Stomach (tissue), 9 donors: ENCODE data around the gene KRT38. TPM values are rescaled to one million over a fixed set of nuclear protein-coding genes. Genes with fewer than 3 reads are reported as not detected.

Experiments used
- DNase-seq, 2 donors: peaks; one replicate each; pipeline versions ENCODE4 v3.0.0 to v3.0.0-alpha.2; 2013 to 2019
- H3K27ac ChIP-seq, 5 donors: fragments of 200-600 bp in 4 of 5; sonication (generic) in 4 of 5; one replicate each; pipeline ENCODE4 v1.5.1; 2013 to 2019; ENCODE audit warnings: mild to moderate bottlenecking in 1 of 5, moderate library complexity in 1 of 5
- H3K27me3 ChIP-seq, 3 donors: fragments of 200-600 bp; sonication (generic); one replicate each; pipeline ENCODE4 v1.5.1; 2017 to 2019; ENCODE audit warnings: mixed run types in 1 of 3
- H3K36me3 ChIP-seq, 4 donors: fragments of 200-600 bp; sonication (generic); 1 replicate in 3 of 4; 2 replicates in 1 of 4; pipeline ENCODE4 v1.5.1; 2016 to 2019
- H3K4me1 ChIP-seq, 4 donors: fragments of 200-600 bp; sonication (generic); one replicate each; pipeline ENCODE4 v1.5.1; 2016 to 2019
- H3K4me3 ChIP-seq, 4 donors: fragments of 200-600 bp; sonication (generic) in 3 of 4; one replicate each; pipeline ENCODE4 v1.5.1; 2016 to 2019; ENCODE audit warnings: mild to moderate bottlenecking in 1 of 4
- H3K9me3 ChIP-seq, 4 donors: fragments of 200-600 bp; sonication (generic); one replicate each; pipeline ENCODE4 v1.5.1; 2016 to 2019
- EP300 ChIP-seq: sonication (generic); formaldehyde crosslinking; IDR thresholded peaks from one replicate; pipeline ENCODE4 v1.6.1; 2017; ENCODE audit warnings: antibody characterized with exemption
- POLR2A ChIP-seq, 4 donors: fragments of 450-650 bp; IDR thresholded peaks; one replicate each; pipeline ENCODE4 v1.6.1; 2016; ENCODE audit warnings: antibody characterized with exemption in 4 of 4, control low read depth in 2 of 4, mild to moderate bottlenecking in 1 of 4, moderate library complexity in 1 of 4
- POLR2AphosphoS5 ChIP-seq, 3 donors: sonication (generic); formaldehyde crosslinking; IDR thresholded peaks; one replicate each; pipeline ENCODE4 v1.6.1; 2016; ENCODE audit warnings: antibody characterized with exemption in 3 of 3
- WGBS, 5 donors: extraction: QIAGEN DNeasy Blood & Tissue Kit in 3 of 5; methylation state at CpG; one replicate each; pipeline versions ENCODE4 v1.1.5 to v1.1.7; 2013 to 2018; 5-methylcytosine and 5-hydroxymethylcytosine counted together
- intact Hi-C: fragments of 100-400 bp; cut with DNase I; formaldehyde crosslinking; loops from one replicate; pipeline ENCODE4 v1.15.1; 2023; ENCODE audit warnings: low total_unique reads
- polyA plus RNA-seq, 3 donors: library from polyadenylated mRNA; stranded (reverse); fragments of 200-250 nt; gene quantifications; one replicate each; pipeline ENCODE4 v1.2.3, GENCODE V29; 2013
- total RNA-seq, 5 donors: library from RNA; depleted of rRNA; stranded (reverse); fragments of >200 nt; gene quantifications; one replicate each; pipeline versions ENCODE4 v1.1.0 to v1.2.3, GENCODE V29; 2014 to 2016
- TF ChIP-seq, protein P1 (sequence below), 7 experiments: fragments of 450-650 bp in 4 of 7; fragments of 200-600 bp in 3 of 7; sonication (generic) in 3 of 7; IDR thresholded peaks; one replicate each; pipeline ENCODE4 v1.5.1; 2016 to 2019; ENCODE audit warnings: antibody characterized with exemption in 7 of 7, control low read depth in 2 of 7, mild to moderate bottlenecking in 1 of 7
- donor health status: healthy with polysubstance abuse.
- donor health status: Bipolar disorder and iron deficiency.
- donor health status: healthy.

Gene KRT38
- total and polyA plus RNA-seq, 8 donors = not detected

DNA sequence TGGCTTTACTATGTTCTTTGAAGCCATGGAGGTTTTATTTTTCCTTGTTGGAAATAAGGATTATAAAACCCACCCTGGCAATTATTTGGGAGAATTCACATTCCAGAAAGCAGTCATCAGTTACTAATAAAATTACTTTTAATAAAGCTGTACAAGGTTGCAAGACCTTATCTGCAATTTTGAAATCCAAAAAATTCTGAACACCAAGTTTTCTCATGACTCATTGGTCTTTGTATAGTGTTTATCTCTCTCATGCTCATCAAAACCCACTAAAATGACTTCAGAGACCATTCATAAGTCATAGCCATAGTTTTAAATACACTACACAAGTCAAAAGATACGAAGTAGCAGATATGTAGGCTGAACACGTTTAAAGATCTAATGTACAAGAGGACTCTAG, 6.0 kb upstream of the KRT38 start:
- H3K9me3 ChIP-seq = no peaks in the 10 kb centered on the region

DNA sequence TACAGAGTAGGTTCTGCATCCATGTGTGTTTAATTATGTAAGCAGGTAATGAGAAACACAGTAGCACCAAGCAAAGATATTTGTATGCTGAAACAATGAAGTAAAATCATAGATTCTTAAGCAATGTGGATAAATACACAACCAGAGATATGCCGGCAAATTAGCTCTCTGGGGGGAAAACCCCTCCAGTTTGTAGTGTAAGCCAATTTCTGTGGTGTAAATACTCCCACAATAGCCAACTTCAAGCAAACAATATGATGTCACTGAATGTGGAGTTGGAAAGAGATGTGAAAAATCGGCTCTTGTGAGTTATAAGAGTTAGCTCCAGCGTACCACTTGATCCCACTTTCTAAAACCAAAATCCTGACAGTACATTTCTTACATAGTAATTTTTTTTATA, 3.9 kb upstream of the KRT38 start:
- no peak for DNase-seq
- Histone ChIP-seq H3K4me3 (no peak overlapping the region), H3K36me3 (no peaks in the 10 kb centered on the region), H3K4me1 (no peaks in the 10 kb centered on the region), H3K27ac (no peak overlapping the region), H3K9me3 (no peaks in the 10 kb centered on the region), H3K27me3 (peaks cover 0 to 11% (median 0%) of the 10 kb centered on the region in 3 donors)
- 56 to 71% (median 61%) methylated on average over 3 of the region's 3 CpGs for WGBS, 5 donors
- TF ChIP-seq POLR2AphosphoS5 (IDR thresholded peaks at IDR 0.05) (no peak), POLR2A (IDR thresholded peaks at IDR 0.05) (no peak), EP300 (no peak)
- TF ChIP-seq, protein P1, sequence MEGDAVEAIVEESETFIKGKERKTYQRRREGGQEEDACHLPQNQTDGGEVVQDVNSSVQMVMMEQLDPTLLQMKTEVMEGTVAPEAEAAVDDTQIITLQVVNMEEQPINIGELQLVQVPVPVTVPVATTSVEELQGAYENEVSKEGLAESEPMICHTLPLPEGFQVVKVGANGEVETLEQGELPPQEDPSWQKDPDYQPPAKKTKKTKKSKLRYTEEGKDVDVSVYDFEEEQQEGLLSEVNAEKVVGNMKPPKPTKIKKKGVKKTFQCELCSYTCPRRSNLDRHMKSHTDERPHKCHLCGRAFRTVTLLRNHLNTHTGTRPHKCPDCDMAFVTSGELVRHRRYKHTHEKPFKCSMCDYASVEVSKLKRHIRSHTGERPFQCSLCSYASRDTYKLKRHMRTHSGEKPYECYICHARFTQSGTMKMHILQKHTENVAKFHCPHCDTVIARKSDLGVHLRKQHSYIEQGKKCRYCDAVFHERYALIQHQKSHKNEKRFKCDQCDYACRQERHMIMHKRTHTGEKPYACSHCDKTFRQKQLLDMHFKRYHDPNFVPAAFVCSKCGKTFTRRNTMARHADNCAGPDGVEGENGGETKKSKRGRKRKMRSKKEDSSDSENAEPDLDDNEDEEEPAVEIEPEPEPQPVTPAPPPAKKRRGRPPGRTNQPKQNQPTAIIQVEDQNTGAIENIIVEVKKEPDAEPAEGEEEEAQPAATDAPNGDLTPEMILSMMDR (IDR thresholded peaks at IDR 0.05) = no peak
- intact Hi-C loops = no loop called here

More for the DNA sequence above, 6.0 kb upstream of the KRT38 start:
- Histone ChIP-seq H3K36me3 (no peaks in the 10 kb centered on the region), H3K4me1 (no peaks in the 10 kb centered on the region), H3K4me3 (no peak overlapping the region), H3K27ac (no peak overlapping the region), H3K27me3 (peaks cover 0 to 11% (median 0%) of the 10 kb centered on the region in 3 donors)
- 36 to 92% (median 64%) methylated on average over 2 of the region's 2 CpGs for WGBS, 5 donors
- intact Hi-C loops = no loop called here
- no peak for TF ChIP-seq POLR2A (IDR thresholded peaks at IDR 0.05)
- no peak for DNase-seq

DNA sequence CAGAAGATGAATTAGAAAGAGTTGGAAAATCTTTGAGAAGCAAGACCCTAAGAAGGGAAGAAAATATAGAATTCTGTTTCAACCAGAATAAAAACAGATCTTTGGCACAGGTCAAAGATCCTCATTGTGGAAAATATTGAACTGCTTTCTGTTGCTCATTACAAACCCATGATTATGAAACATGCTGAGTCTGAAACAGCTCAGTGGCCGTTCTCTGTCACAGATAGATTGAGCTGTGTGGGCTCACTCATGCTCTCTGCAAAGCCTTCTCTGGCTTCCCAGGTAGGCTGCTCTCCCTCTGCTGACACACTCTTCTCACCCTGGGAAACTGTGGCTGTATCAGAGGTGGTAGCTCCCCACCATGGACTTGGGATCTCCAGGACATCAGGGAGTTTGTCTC, 3.4 kb upstream of the KRT38 start:
- no peak for DNase-seq
- TF ChIP-seq, protein P1 (IDR thresholded peaks at IDR 0.05) = no peak
- TF ChIP-seq POLR2A (IDR thresholded peaks at IDR 0.05) = no peak
- no peak for TF ChIP-seq POLR2AphosphoS5 (IDR thresholded peaks at IDR 0.05)
- TF ChIP-seq EP300 = no peak
- intact Hi-C loops = no loop called here
- Histone ChIP-seq H3K4me1 (no peaks in the 10 kb centered on the region), H3K27ac (no peak overlapping the region), H3K27me3 (peaks cover 0 to 11% (median 0%) of the 10 kb centered on the region in 3 donors), H3K4me3 (no peak overlapping the region), H3K9me3 (no peaks in the 10 kb centered on the region), H3K36me3 (no peaks in the 10 kb centered on the region)
- 60 to 76% (median 69%) methylated on average over 1 of the region's 1 CpG for WGBS, 5 donors

DNA sequence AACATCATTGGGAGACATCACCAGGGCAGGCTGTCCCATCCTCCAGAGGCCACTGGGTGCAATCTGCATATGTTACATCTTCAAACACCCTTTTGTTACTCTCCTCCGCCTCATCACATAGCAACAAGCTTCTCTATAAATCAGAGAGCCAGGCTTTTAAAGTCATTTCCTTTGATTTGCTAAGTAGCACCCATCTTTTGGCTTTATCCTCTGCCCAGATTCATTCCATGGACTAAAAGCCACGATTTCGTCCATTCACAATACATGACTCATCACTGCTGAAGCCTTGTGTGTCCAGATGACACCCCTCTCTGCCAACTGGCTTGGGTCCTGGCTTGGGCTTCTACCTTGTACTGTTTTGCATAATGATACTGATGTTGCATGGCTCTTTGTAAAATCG, 2.0 kb upstream of the KRT38 start:
- DNase-seq = no peak
- intact Hi-C loops = no loop called here
- Histone ChIP-seq H3K27me3 (peaks cover 0 to 11% (median 0%) of the 10 kb centered on the region in 3 donors), H3K9me3 (no peaks in the 10 kb centered on the region), H3K27ac (no peak overlapping the region), H3K36me3 (no peaks in the 10 kb centered on the region), H3K4me1 (no peaks in the 10 kb centered on the region), H3K4me3 (no peak overlapping the region)
- TF ChIP-seq POLR2AphosphoS5 (IDR thresholded peaks at IDR 0.05) (no peak), EP300 (no peak), POLR2A (IDR thresholded peaks at IDR 0.05) (no peak)
- TF ChIP-seq, protein P1 (IDR thresholded peaks at IDR 0.05) = no peak
- WGBS, 5 donors = 74 to 90% (median 86%) methylated on average over 4 of the region's 4 CpGs

DNA sequence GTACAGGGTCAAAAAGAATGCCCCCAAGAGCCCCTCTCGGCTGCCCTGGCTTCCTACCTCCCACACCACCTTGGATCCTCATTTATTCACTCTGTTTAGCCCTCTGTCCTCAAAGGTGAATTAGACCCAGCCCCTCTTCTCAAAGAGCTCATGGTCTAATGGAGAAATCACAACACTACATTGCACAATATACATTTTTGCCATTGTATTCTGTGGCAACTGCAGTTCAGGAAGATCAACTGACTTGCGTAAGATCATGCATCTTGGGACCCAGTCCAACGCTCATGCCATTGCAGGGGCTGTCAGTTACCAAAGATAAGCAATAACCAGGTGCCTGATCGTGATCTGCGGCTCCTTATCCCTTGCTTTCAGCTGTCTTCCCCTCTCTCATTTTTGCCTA, 1.4 kb downstream of the KRT38 start:
- no peaks in the 10 kb centered on the region for H3K9me3 ChIP-seq
- TF ChIP-seq EP300 (no peak), POLR2AphosphoS5 (IDR thresholded peaks at IDR 0.05) (no peak), POLR2A (IDR thresholded peaks at IDR 0.05) (no peak)
- TF ChIP-seq, protein P1 (IDR thresholded peaks at IDR 0.05) = no peak
- no peak overlapping the region for H3K27ac ChIP-seq
- no peak for DNase-seq
- H3K4me3 ChIP-seq = no peak overlapping the region
- WGBS, 5 donors = 66 to 85% (median 70%) methylated on average over 4 to 5 of the region's 5 CpGs
- intact Hi-C loops = no loop called here
- H3K27me3 ChIP-seq = peaks cover 0 to 10% (median 0%) of the 10 kb centered on the region in 3 donors
- H3K4me1 ChIP-seq = peaks cover 0 to 3% (median 0%) of the 10 kb centered on the region in 4 donors
- H3K36me3 ChIP-seq = no peaks in the 10 kb centered on the region
